Activated T-helper 9 cell treated with anti-CD3 and anti-CD28 coated beads, Interleukin-2, amount 50 U/mL, for 16 hours (primary cell): ENCODE data around the gene OR12D1.
"Not testable (repeated sequence)": the region's sequence is repeated elsewhere in the genome, so short reads cannot be mapped to it uniquely, and the experiment has no call there.

Experiments
- DNase-seq: peaks from one replicate; pipeline ENCODE4 v3.0.0-alpha.2; 2020; ENCODE audit warnings: low read depth

Gene OR12D1

GRCh38 chr6:29414588-29414987, at the start of gene OR12D1:
Gene OR12D1 (plus strand): TSS chr6:29414928.
- DNase-seq: no peak

- DNase-seq: no peak
These were observed 46.0 kb upstream of the OR12D1 start, which contains the start of gene OR5V1 for GRCh38 chr6:29368765-29369164. Gene OR5V1 (minus strand): TSS chr6:29368865. CDS start chr6:29356195, 12,670 bp downstream.

DNA sequence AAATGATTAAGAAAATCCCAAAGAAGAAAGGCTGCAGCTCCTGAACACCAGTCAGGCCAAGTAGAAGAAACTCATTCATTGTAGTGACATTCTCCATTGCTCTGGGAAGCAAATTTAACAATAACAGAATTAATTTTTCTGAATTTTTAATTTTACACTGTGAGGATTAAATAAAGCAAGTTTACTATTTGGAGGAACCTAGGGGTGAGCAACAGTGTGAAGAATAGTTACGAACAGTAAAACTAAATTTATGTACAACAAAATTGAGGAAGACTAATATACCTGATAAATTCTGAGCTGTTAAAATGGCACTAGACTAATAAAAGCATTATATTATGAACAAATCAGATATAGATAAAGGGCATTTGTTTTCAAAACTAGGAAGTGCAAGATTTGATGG, 39.5 kb upstream of the OR12D1 start, which contains the start of gene OR12D3:
TSS of gene OR12D3 (minus strand) at position 101 of the 400 bp plus-strand sequence. CDS start at position 97, 4 bp downstream.
- no peak for DNase-seq

GRCh38 chr6:29376003-29376402, 38.7 kb upstream of the OR12D1 start:
- DNase-seq: no peak

- no peak for DNase-seq
These were observed 26.2 kb upstream of the OR12D1 start for GRCh38 chr6:29388533-29388932.

- no peak for DNase-seq
These were observed 19.4 kb upstream of the OR12D1 start, which contains the start of gene OR12D2 for GRCh38 chr6:29395331-29395730. Gene OR12D2 (plus strand): TSS chr6:29395631. CDS start chr6:29396700, 1,069 bp downstream.

GRCh38 chr6:29399525-29399924, 15.2 kb upstream of the OR12D1 start:
- DNase-seq: no peak

DNA sequence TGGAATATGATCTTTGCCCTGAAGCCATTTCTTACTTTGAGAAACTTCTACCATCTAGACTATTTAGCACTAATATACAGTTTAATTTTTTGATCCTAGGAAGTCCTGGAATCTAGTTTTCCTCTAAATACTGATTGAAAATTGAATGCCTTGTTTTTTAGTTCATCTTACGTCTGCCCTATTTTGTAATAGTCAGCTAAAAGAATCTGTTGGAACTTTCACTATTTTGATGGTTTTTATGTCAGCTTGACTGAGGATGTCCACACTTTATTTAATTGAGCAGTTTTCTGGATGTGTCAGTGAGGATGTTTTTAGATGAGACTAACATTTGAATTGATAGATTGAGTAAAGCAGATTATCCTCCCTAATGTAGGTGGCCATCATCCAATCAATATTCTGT, 10.9 kb upstream of the OR12D1 start:
- DNase-seq: no peak

GRCh38 chr6:29419516-29419915, 4.8 kb downstream of the OR12D1 start:
- no peak for DNase-seq

- DNase-seq: no peak
These were observed 9.4 kb downstream of the OR12D1 start for GRCh38 chr6:29424168-29424567.

DNA sequence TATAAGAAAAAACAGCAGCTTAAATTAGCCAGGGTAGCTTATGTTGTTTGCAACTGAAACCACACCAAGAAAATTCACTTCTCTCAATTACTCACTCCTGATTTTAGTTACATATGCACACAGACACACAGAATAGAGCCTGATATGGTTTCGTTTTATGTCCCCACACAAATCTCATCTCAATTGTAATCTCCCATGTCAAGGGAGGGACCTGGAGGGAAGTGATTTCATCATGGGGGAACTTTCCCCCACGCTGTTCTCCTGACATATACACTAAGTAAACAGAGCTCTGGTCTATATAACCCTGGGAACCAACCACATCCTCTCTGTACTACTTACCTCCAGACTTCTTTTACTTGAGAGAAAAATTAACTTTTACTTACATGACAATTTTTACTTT, 9.8 kb downstream of the OR12D1 start:
- DNase-seq: no peak

GRCh38 chr6:29425075-29425474, 10.3 kb downstream of the OR12D1 start:
- no peak for DNase-seq

DNA sequence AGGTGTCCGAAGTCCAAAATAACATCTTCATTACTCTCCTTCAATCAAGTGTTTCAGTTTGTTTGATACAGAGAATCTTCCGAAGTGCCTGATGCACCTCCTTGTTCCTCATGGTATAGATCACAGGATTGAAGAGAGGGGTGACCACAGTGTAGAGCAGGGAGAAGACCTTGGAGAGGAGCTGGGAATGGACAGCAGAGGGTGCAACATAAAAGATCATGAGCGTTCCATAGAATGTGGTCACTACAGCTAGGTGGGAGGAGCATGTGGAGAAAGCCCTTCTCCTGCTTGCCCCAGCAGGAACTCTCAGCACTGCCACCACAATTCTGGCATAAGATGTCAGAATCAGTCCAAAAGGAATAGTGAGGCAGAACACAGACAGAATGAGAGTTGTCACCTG, 11.9 kb downstream of the OR12D1 start:
- no peak for DNase-seq

GRCh38 chr6:29436730-29437129, 22.0 kb downstream of the OR12D1 start:
- not testable (repeated sequence) for DNase-seq

DNA sequence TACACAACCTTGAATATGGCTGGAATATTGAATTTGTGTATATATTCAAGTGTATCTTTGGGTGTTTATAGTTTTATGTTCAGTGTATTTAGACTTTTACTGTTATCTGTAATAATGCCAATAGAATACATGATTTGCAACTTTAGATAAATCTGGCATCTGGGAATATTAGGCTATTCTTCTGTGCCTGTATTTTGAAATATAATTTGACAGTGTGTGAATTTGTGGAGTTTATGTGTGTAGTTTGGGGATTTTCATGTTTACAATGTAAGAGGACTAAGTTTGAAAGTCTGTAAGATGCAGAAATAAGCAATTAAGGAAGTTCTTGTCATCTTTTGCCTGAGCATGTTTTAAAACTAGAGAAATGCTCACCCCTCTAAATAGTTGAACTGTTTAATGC, 24.3 kb downstream of the OR12D1 start, which contains the start of gene OR10C1:
TSS of gene OR10C1 (plus strand) at position 301 of the 400 bp plus-strand sequence. CDS start 710 bp downstream, outside the sequence.
- no peak for DNase-seq

- DNase-seq: no peak
These were observed 28.0 kb downstream of the OR12D1 start for GRCh38 chr6:29442719-29443118.

DNA sequence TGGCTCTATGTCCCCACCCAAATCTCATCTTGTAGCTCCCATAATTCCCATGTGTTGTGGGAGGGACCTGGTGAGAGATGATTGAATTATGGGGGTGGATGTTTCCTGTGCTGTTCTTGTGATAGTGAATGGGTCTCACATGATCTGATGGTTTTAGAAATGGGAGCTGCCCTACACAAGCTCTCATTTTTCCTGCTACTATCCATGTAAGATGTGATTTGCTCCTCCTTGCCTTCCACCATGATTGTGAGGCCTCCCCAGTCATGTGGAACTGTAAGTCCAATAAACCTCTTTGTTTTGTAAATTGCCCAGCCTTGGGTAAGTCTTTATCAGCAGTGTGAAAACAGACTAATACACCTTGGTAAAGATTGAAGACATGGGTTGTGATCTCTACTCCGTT, 29.3 kb downstream of the OR12D1 start:
- DNase-seq: not testable (repeated sequence)

DNA sequence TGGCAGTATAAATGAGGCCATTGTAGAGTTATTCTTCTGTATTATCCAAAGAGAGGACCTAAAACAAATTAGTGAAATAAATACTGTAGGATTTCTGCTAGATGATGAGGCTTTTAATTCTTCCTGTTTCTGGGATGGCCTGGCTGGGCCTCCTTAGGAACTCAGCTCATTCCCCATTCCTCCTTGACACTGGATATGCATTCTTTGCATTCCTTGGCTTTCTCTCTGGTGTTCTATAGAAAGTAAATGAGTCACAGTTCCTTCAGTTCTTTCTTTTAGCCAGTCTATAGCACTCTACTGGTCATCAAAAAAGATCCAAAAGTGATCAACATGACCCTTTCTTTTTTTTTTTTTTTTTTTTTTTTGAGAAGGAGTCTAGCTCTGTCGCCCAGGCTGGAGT, 32.9 kb downstream of the OR12D1 start:
- DNase-seq: no peak

- DNase-seq: no peak
These were observed 36.9 kb downstream of the OR12D1 start for GRCh38 chr6:29451471-29452193.

GRCh38 chr6:29456971-29457370, 42.2 kb downstream of the OR12D1 start, which contains the start of the genes OR11A1 and OR2H1:
Gene OR11A1 (minus strand): TSS chr6:29457071. CDS start chr6:29427641, 29,430 bp downstream.
Gene OR2H1 (plus strand): TSS chr6:29457155. CDS start chr6:29461770, 4,615 bp downstream.
- DNase-seq: no peak

DNA sequence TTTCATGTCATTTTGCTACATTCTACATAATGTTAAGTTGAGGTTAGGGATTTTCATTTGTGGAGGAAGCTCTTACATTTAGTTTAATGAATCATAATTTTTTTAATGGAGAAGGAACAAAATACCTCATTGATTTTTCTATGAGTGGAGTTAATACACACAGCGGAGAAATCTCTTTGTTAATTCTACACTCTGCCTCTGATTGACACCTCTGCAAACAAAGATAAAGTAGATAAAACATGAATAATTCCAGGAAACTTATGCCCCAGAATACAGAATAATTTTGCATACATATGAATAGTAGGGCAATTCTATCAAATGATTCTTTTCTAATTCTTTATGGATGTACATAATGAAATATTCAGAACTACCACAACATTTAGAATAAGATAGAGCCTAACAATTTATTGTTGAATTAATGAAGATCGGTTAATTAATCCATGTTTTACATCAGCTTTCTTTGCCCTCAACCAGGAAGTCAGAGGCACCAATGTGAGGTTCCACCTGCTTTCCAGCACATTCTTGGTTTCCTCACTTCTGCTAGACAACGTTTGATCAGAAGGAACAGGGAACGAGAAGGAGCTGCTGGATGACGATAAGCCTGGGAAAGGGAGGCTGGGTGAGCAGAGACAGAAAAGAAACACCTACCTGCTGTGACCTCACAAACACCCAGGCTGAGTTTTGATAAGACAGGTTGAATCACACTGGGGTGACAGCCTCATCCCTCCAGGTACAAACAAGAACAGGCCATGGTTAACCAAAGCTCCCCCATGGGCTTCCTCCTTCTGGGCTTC, 46.5 kb downstream of the OR12D1 start:
- no peak for DNase-seq

DNA sequence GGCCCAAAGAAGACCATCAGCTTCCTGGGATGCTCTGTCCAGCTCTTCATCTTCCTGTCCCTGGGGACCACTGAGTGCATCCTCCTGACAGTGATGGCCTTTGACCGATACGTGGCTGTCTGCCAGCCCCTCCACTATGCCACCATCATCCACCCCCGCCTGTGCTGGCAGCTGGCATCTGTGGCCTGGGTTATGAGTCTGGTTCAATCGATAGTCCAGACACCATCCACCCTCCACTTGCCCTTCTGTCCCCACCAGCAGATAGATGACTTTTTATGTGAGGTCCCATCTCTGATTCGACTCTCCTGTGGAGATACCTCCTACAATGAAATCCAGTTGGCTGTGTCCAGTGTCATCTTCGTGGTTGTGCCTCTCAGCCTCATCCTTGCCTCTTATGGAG, 47.3 kb downstream of the OR12D1 start:
- DNase-seq: no peak

GRCh38 chr6:29465279-29465678, 50.6 kb downstream of the OR12D1 start:
- no peak for DNase-seq
